Lung (tissue), 12 donors: ENCODE measurements around the gene NOD1. TPM values are rescaled to one million over a fixed set of nuclear protein-coding genes. Genes with fewer than 3 reads are reported as not detected.

Experiments used
- ATAC-seq: fragments of 200-7000 bp; cut with Tn5 transposase; one replicate; pipeline ENCODE4 v1.9.1; 2020; ENCODE audit warnings: moderate number of reproducible peaks; ENCODE audit not compliant: insufficient read depth, low FRiP score
- DNase-seq, 3 donors: peaks; one replicate each; pipeline ENCODE4 v3.0.0-alpha.2; 2013 to 2017
- H3K27ac ChIP-seq, 2 donors: one replicate each; pipeline ENCODE4 v1.5.1; 2013; ENCODE audit warnings: mild to moderate bottlenecking in 2 of 2, moderate library complexity in 2 of 2, control low read depth in 1 of 2, inconsistent platforms in 1 of 2, low read depth in 1 of 2, low read length in 1 of 2
- H3K27me3 ChIP-seq, 3 donors: one replicate each; pipeline ENCODE4 v1.5.1; 2013; ENCODE audit warnings: low read length in 2 of 3; ENCODE audit not compliant: control insufficient read depth in 3 of 3, insufficient read depth in 3 of 3
- H3K36me3 ChIP-seq, 4 donors: one replicate each; pipeline ENCODE4 v1.5.1; 2013; ENCODE audit warnings: low read length in 4 of 4, mild to moderate bottlenecking in 1 of 4, moderate library complexity in 1 of 4; ENCODE audit not compliant: control insufficient read depth in 4 of 4, insufficient read depth in 4 of 4
- H3K4me1 ChIP-seq, 5 donors: one replicate each; pipeline ENCODE4 v1.5.1; 2013; ENCODE audit warnings: low read length in 5 of 5, mild to moderate bottlenecking in 2 of 5, moderate library complexity in 1 of 5; ENCODE audit not compliant: control insufficient read depth in 5 of 5, insufficient read depth in 5 of 5
- H3K4me3 ChIP-seq: one replicate; pipeline ENCODE4 v1.5.1; 2013; ENCODE audit warnings: mild to moderate bottlenecking, control low read depth, moderate library complexity
- H3K9ac ChIP-seq, 2 donors: one replicate each; pipeline ENCODE4 v1.5.1; 2013; ENCODE audit warnings: low read length in 2 of 2, control low read depth in 1 of 2; ENCODE audit not compliant: insufficient read depth in 1 of 2
- H3K9me3 ChIP-seq, 4 donors: one replicate each; pipeline ENCODE4 v1.5.1; 2013; ENCODE audit warnings: low read length in 3 of 4, mild to moderate bottlenecking in 1 of 4, moderate library complexity in 1 of 4; ENCODE audit not compliant: control insufficient read depth in 4 of 4, insufficient read depth in 3 of 4
- CTCF ChIP-seq: IDR thresholded peaks from 2 replicates; pipeline ENCODE4 v1.5.1; 2012; ENCODE audit warnings: mild to moderate bottlenecking; ENCODE audit errors: control extremely low read depth, extremely low read depth
- WGBS, 2 donors: extraction: QIAGEN DNeasy Blood & Tissue Kit; methylation state at CpG; one replicate each; pipeline ENCODE4 v1.1.7; 2013; 5-methylcytosine and 5-hydroxymethylcytosine counted together
- polyA plus RNA-seq, 2 donors: library from polyadenylated mRNA; stranded (reverse); fragments of 200-250 nt; gene quantifications; one replicate each; pipeline ENCODE4 v1.2.1, GENCODE V29; 2013
- total RNA-seq, 2 donors: library from RNA; depleted of rRNA in 1 of 2; stranded (reverse); fragments of >200 nt in 1 of 2; gene quantifications; one replicate each; pipeline ENCODE4 v1.2.1, GENCODE V29; 2014 to 2021
- donor health status: control.
- donor health status: control.
- donor health status: Bipolar disorder and iron deficiency.
- donor health status: healthy.
- donor health status: DM: yes; HTN: yes; CAD: no.

Gene NOD1
- total and polyA plus RNA-seq, 4 donors = 11.5 to 46.1 (median 21.5) TPM

DNA sequence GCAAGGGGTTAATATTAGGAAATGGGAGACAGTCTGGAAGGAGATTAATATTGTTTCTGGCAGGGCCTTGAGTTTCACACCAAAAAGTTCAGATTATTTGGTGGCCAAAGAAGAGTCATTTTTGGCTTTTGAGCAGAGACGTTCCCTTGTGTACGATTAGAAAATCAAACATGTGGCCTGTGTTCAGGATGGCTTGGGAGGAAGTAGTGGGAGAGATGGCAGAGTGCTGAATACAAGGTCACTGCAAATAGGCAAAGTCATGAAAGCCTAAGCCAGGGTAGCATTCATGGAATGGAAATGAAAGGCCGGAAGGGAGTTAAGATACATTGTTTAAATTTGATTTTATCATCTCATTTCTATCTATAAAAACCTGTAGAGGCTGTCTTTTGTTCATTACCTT, 35.6 kb upstream of the NOD1 start:
- no peaks in the 10 kb centered on the region for H3K9me3 ChIP-seq
- 61 to 63% methylated on average over 3 of the region's 3 CpGs for WGBS, 2 donors
- peaks cover 0 to 4% (median 0%) of the 10 kb centered on the region in 5 donors for H3K4me1 ChIP-seq
- no peak overlapping the region for H3K4me3 ChIP-seq
- ATAC-seq (no peak), DNase-seq (no peak)
- H3K27ac ChIP-seq = no peak overlapping the region
- TF ChIP-seq CTCF = no peak
- no peaks in the 10 kb centered on the region for H3K27me3 ChIP-seq
- H3K9ac ChIP-seq = no peak overlapping the region
- H3K36me3 ChIP-seq = no peaks in the 10 kb centered on the region

DNA sequence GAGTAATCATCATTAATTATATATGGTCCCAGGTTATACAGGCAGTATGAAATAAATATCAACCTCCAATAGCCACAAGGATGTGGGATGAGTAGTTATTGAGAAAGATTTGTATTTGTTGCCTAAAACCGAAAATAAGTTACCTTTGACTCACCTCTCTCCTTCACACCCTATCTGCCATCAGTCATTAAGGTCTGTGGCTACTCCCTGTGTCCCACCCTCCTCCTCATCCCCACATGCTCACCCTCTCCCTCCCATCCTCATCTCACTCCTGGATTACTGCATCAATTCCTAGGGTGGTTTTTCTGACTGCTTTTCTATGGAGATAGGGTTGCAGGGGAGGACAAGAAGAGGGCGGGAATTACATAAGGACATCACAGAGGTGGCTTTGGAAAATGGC, 35.2 kb upstream of the NOD1 start:
- H3K4me1 ChIP-seq = peaks cover 0 to 4% (median 0%) of the 10 kb centered on the region in 5 donors
- no peaks in the 10 kb centered on the region for H3K27me3 ChIP-seq
- ATAC-seq = no peak
- WGBS, 2 donors = 93% methylated on average over 2 of the region's 2 CpGs
- no peak overlapping the region for H3K4me3 ChIP-seq
- no peaks in the 10 kb centered on the region for H3K9me3 ChIP-seq
- no peak overlapping the region for H3K9ac ChIP-seq
- no peak for DNase-seq
- H3K36me3 ChIP-seq = no peaks in the 10 kb centered on the region
- H3K27ac ChIP-seq = no peak overlapping the region
- no peak for TF ChIP-seq CTCF

GRCh38 chr7:30511973-30512662, 33.5 kb upstream of the NOD1 start:
- Histone ChIP-seq H3K4me3 (no peak overlapping the region), H3K27me3 (no peaks in the 10 kb centered on the region), H3K4me1 (peaks cover 0 to 4% (median 0%) of the 10 kb centered on the region in 5 donors), H3K9me3 (no peaks in the 10 kb centered on the region), H3K27ac (no peak overlapping the region), H3K9ac (no peak overlapping the region), H3K36me3 (no peaks in the 10 kb centered on the region)
- no peak for TF ChIP-seq CTCF
- 100% methylated on average over 1 of the region's 1 CpG for WGBS, 2 donors
- DNase-seq = no peak
- ATAC-seq = no peak

DNA sequence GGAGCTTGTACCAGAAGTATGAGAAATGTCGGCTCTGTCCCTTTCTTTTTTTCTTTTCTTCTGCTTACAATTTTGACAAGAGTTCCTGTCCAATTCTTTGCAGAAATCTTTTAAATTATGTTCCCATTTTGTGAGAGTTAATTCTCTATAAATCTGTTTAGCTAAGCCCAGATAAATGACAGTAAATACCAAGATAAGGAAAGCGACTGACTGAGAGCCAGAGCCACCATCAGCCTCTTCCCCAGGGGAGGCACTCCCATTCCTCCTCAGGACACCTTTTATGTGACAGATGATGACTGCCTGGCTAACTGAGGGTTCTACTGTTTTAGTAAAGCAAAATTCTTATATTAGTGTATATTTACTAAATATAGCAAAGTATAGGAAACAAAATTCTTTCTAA, 32.9 kb upstream of the NOD1 start:
- ATAC-seq (no peak), DNase-seq (no peak)
- H3K4me1 ChIP-seq = peaks cover 0 to 4% (median 0%) of the 10 kb centered on the region in 5 donors
- 90 to 94% methylated on average over 2 of the region's 2 CpGs for WGBS, 2 donors
- no peaks in the 10 kb centered on the region for H3K36me3 ChIP-seq
- H3K27ac ChIP-seq = no peak overlapping the region
- no peak overlapping the region for H3K4me3 ChIP-seq
- H3K27me3 ChIP-seq = no peaks in the 10 kb centered on the region
- no peaks in the 10 kb centered on the region for H3K9me3 ChIP-seq
- no peak overlapping the region for H3K9ac ChIP-seq
- no peak for TF ChIP-seq CTCF
